Transverse colon (tissue), 4 donors: ENCODE data around the gene SYS1. TPM values are rescaled to one million over a fixed set of nuclear protein-coding genes. Genes with fewer than 3 reads are reported as not detected.

ENCODE experiments used
- DNase-seq: peaks from one replicate; pipeline ENCODE4 v3.0.0-alpha.2; 2019
- H3K27ac ChIP-seq, 4 donors: fragments of 200-600 bp; sonication (generic); 2 replicates each; pipeline ENCODE4 v1.5.1; 2016 to 2018; ENCODE audit warnings: inconsistent platforms in 4 of 4
- H3K27me3 ChIP-seq: fragments of 200-600 bp; sonication (generic); 2 replicates; pipeline ENCODE4 v1.5.1; 2017; ENCODE audit warnings: inconsistent platforms
- H3K36me3 ChIP-seq, 4 donors: fragments of 200-600 bp; sonication (generic); 2 replicates each; pipeline ENCODE4 v1.5.1; 2017 to 2019; ENCODE audit warnings: inconsistent platforms in 4 of 4
- H3K4me1 ChIP-seq, 4 donors: fragments of 200-600 bp; sonication (generic); 2 replicates each; pipeline ENCODE4 v1.5.1; 2017 to 2020; ENCODE audit warnings: inconsistent platforms in 4 of 4
- H3K4me3 ChIP-seq, 4 donors: fragments of 200-600 bp; sonication (generic); 1 replicate in 1 of 4; 2 replicates in 3 of 4; pipeline versions ENCODE4 v1.5.1 to v1.6.1; 2017 to 2019; ENCODE audit warnings: inconsistent platforms in 4 of 4
- H3K9me3 ChIP-seq, 2 donors: fragments of 200-600 bp; sonication (generic); 2 replicates each; pipeline ENCODE4 v1.5.1; 2017 to 2019; ENCODE audit warnings: inconsistent platforms in 2 of 2
- EP300 ChIP-seq: sonication (generic); formaldehyde crosslinking; IDR thresholded peaks from one replicate; pipeline ENCODE4 v1.6.1; 2017; ENCODE audit warnings: antibody characterized with exemption, low read depth
- POLR2A ChIP-seq: fragments of 450-650 bp; IDR thresholded peaks from one replicate; pipeline ENCODE4 v1.6.1; 2016; ENCODE audit warnings: antibody characterized with exemption, mild to moderate bottlenecking, moderate library complexity
- POLR2AphosphoS5 ChIP-seq, 3 donors: sonication (generic); formaldehyde crosslinking; IDR thresholded peaks; one replicate each; pipeline ENCODE4 v1.6.1; 2016; ENCODE audit warnings: antibody characterized with exemption in 3 of 3
- WGBS, 2 donors: methylation state at CpG; one replicate each; pipeline ENCODE4 v1.1.5; 2018; ENCODE audit warnings: low coverage in 1 of 2; 5-methylcytosine and 5-hydroxymethylcytosine counted together
- in situ Hi-C, 4 donors: fragments of 200-750 bp; cut with MboI; loops; one replicate each; pipeline versions ENCODE4 v1.15.0 to v1.15.1; 2017; ENCODE audit warnings: low sequenced_read_pairs in 3 of 4, low pct_ligation_motif_present in 1 of 4, low pct_unique_long_range_greater_than_20kb in 1 of 4
- intact Hi-C: fragments of 100-400 bp; cut with DNase I; formaldehyde crosslinking; loops from one replicate; pipeline ENCODE4 v1.15.1; 2023; ENCODE audit warnings: low total_unique reads
- total RNA-seq, 4 donors: library from RNA; depleted of rRNA; stranded (reverse); fragments of >200 nt; gene quantifications; one replicate each; pipeline ENCODE4 v1.1.0, GENCODE V29; 2016
- TF ChIP-seq, protein P1 (sequence below), 5 experiments: fragments of 200-600 bp in 3 of 5; fragments of 450-650 bp in 2 of 5; sonication (generic) in 3 of 5; IDR thresholded peaks; 1 replicate in 2 of 5; 2 replicates in 3 of 5; pipeline ENCODE4 v1.5.1; 2016 to 2017; ENCODE audit warnings: antibody characterized with exemption in 5 of 5, inconsistent platforms in 3 of 5, mild to moderate bottlenecking in 2 of 5, moderate library complexity in 1 of 5

The SYS1 gene
- total RNA-seq, 4 donors from 2014 or later, result 5.6 to 64.7 (median 38.4) TPM

DNA sequence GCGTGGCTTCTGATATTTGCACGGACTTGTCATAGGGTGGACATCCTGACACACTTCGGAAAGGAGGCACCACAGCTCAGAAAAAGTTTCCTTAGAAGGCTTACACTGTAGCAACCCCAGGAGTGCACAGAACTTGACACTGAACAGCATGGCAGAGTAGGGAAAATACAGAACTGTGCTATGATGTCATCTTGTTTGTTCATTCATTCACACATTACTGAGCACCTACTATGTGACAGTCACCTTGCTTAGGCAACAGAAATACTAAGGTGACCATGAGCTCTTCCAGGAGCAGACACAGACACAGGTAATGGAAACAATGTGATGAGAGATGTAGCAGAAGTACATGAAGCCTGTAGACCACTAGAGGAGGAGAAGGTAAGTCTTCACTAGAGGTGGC, 50.5 kb downstream of the SYS1 start:
- no peak overlapping the region for H3K4me3 ChIP-seq
- no peak for DNase-seq
- H3K36me3 ChIP-seq, result peaks cover 0 to 5% (median 0%) of the 10 kb centered on the region in 4 donors
- intact Hi-C loops, result no loop called here
- H3K9me3 ChIP-seq, result no peaks in the 10 kb centered on the region
- no peak overlapping the region for H3K27ac ChIP-seq
- WGBS, 2 donors, result 79% methylated on average over 3 of the region's 3 CpGs; no CpG with 5 or more reads in 1 of the 2 donors
- H3K4me1 ChIP-seq, result peaks cover 31 to 68% (median 58%) of the 10 kb centered on the region in 4 donors
- TF ChIP-seq EP300 (no peak), POLR2AphosphoS5 (IDR thresholded peaks at IDR 0.05) (no peak), POLR2A (no peak)
- TF ChIP-seq, protein P1, sequence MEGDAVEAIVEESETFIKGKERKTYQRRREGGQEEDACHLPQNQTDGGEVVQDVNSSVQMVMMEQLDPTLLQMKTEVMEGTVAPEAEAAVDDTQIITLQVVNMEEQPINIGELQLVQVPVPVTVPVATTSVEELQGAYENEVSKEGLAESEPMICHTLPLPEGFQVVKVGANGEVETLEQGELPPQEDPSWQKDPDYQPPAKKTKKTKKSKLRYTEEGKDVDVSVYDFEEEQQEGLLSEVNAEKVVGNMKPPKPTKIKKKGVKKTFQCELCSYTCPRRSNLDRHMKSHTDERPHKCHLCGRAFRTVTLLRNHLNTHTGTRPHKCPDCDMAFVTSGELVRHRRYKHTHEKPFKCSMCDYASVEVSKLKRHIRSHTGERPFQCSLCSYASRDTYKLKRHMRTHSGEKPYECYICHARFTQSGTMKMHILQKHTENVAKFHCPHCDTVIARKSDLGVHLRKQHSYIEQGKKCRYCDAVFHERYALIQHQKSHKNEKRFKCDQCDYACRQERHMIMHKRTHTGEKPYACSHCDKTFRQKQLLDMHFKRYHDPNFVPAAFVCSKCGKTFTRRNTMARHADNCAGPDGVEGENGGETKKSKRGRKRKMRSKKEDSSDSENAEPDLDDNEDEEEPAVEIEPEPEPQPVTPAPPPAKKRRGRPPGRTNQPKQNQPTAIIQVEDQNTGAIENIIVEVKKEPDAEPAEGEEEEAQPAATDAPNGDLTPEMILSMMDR (IDR thresholded peaks at IDR 0.05), result no peak
- H3K27me3 ChIP-seq, result no peaks in the 10 kb centered on the region
- in situ Hi-C loops, result no loop called here

DNA sequence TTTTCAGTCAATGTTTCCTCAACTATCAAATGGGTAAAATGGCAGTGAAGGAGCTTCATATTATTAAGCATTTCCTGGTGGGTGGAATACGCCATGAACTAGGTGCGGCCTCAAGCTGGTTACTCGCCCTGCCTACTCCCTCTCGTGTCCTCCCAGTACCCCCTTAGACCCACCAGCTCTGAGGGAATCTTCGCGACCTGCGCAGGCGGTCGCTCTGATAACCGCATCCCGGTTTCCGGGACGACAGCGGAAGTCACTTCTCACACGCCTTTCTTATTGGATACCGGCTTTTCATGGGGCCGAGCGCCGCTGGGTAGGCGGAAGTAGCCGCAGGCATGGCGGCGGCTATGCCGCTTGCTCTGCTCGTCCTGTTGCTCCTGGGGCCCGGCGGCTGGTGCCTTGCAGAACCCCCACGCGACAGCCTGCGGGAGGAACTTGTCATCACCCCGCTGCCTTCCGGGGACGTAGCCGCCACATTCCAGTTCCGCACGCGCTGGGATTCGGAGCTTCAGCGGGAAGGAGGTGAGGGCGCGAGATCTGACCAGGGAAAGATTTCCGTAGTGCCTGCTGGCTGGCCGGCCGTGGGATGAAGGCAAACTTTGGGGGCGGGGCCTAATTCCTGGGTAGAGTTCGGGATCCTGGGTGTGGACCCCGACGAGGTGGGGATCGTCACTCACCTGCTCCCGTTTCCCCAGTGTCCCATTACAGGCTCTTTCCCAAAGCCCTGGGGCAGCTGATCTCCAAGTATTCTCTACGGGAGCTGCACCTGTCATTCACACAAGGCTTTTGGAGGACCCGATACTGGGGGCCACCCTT, 53.1 kb downstream of the SYS1 start, which contains the start of gene PIGT:
Gene PIGT, plus strand, starts transcription at position 320 of the 816 bp plus-strand sequence. Its CDS starts 16 bp downstream, at position 336.
- Histone ChIP-seq H3K27ac (peak within 1 kb of the TSS; percentile 80 to 93 (median 88)), H3K4me1 (peaks cover 28 to 64% (median 50%) of the 10 kb centered on the region in 4 donors), H3K36me3 (peaks cover 0 to 11% (median 5%) of the 10 kb centered on the region in 4 donors), H3K4me3 (peak within 1 kb of the TSS; percentile 53 to 94 (median 87)), H3K27me3 (no peaks in the 10 kb centered on the region), H3K9me3 (no peaks in the 10 kb centered on the region)
- DNase-seq, result peak; percentile 90
- TF ChIP-seq POLR2AphosphoS5 (IDR thresholded peaks at IDR 0.05), result peak; percentile 91 to 93 (median 92)
- TF ChIP-seq, protein P1 (IDR thresholded peaks at IDR 0.05), result peak in 1 of 5 experiments; percentile 9
- TF ChIP-seq POLR2A, result peak; percentile 97
- no peak for TF ChIP-seq EP300
- in situ Hi-C loops, result loop anchor here in 1 of 4 donors (5.0 kb wide), 1 partner anchor 49 kb away; no protein-coding TSS in a partner anchor
- intact Hi-C loops, result no loop called here
- 0 to 1% methylated on average over 1 to 46 of the region's 52 CpGs for WGBS, 2 donors

DNA sequence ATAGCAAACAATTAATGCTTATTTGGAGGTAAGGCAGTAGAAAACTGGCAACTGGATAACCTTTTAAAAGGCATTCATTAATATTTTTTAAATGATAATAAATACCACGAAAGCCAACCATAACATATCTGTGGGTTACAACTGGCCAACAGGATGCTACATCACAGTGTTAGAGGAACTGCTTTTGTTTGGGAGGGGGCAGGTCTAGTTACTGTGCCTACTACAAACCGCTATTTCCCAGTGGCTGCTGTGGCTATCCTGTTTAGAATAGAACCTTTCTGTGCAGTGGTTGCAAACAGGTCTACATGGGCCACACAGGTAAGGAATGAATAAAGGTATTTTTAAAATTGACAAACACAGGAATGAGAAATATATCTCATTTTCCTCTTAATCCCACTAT, 54.0 kb downstream of the SYS1 start:
- intact Hi-C loops, result no loop called here
- in situ Hi-C loops, result loop anchor here in 1 of 4 donors (5.0 kb wide), 1 partner anchor 50 kb away; no protein-coding TSS in a partner anchor
- peaks cover 0 to 19% (median 11%) of the 10 kb centered on the region in 4 donors for H3K36me3 ChIP-seq
- H3K4me1 ChIP-seq, result peaks cover 28 to 55% (median 43%) of the 10 kb centered on the region in 4 donors
- peak overlapping the region in 3 of 4 donors; percentile 87 to 94 (median 87) for H3K4me3 ChIP-seq
- no peak for DNase-seq
- peak overlapping the region; percentile 80 to 93 (median 88) for H3K27ac ChIP-seq
- WGBS, 2 donors, result 60% methylated on average over 2 of the region's 2 CpGs; no CpG with 5 or more reads in 1 of the 2 donors
- no peak for TF ChIP-seq POLR2A
- TF ChIP-seq POLR2AphosphoS5 (IDR thresholded peaks at IDR 0.05), result no peak
- no peak for TF ChIP-seq EP300
- TF ChIP-seq, protein P1 (IDR thresholded peaks at IDR 0.05), result no peak
- no peaks in the 10 kb centered on the region for H3K27me3 ChIP-seq
- H3K9me3 ChIP-seq, result no peaks in the 10 kb centered on the region

Other genes starting within 250 kb of the SYS1 start
- gene WFDC5, start 248.0 kb upstream of the SYS1 start, total RNA-seq, result not detected
- under 1 TPM in 1 of 4 donors, not detected in 3; 0.68 TPM for gene WFDC12, start 238.7 kb upstream of the SYS1 start, total RNA-seq
- 100 to 1,000 TPM in 3 of 4 donors, not detected in 1; 197 to 285 (median 250) TPM for gene PI3, start 188.3 kb upstream of the SYS1 start, total RNA-seq
- gene SEMG1, start 156.1 kb upstream of the SYS1 start, total RNA-seq, result under 1 TPM in 1 of 4 donors, not detected in 3; 0.27 TPM
- gene SEMG2, start 141.8 kb upstream of the SYS1 start, total RNA-seq, result not detected
- 10 to 100 TPM; 16.1 to 90.3 (median 48.2) TPM for gene SLPI, start 108.6 kb upstream of the SYS1 start, total RNA-seq
- not detected for gene RBPJL, start 56.3 kb upstream of the SYS1 start, total RNA-seq
- not detected for gene MATN4, start 54.9 kb upstream of the SYS1 start, total RNA-seq
- gene SDC4, start 14.7 kb upstream of the SYS1 start, total RNA-seq, result 100 to 1,000 TPM in 2 of 4 donors, 10 to 100 TPM in 2; 60.7 to 140 (median 94.3) TPM
- gene TP53TG5, start 15.2 kb downstream of the SYS1 start, total RNA-seq, result under 1 TPM in 1 of 4 donors, not detected in 3; 0.14 TPM
- 100 to 1,000 TPM in 1 of 4 donors, 10 to 100 TPM in 3; 74.5 to 122 (median 84.9) TPM for gene DBNDD2, start 45.1 kb downstream of the SYS1 start, total RNA-seq
- gene PIGT, start 53.0 kb downstream of the SYS1 start, total RNA-seq, result 100 to 1,000 TPM in 2 of 4 donors, 10 to 100 TPM in 2; 88.3 to 321 (median 108) TPM
- gene WFDC2, start 106.6 kb downstream of the SYS1 start, total RNA-seq, result 100 to 1,000 TPM in 1 of 4 donors, 10 to 100 TPM in 3; 11.0 to 325 (median 38.8) TPM
- gene SPINT3, start 152.5 kb downstream of the SYS1 start, total RNA-seq, result not detected
- not detected for gene WFDC6, start 176.3 kb downstream of the SYS1 start, total RNA-seq
- not detected for gene EPPIN, start 184.2 kb downstream of the SYS1 start, total RNA-seq
- gene WFDC8, start 216.1 kb downstream of the SYS1 start, total RNA-seq, result not detected